HG03139 (cell line): ENCODE measurements around the gene KLF9.

Experiments used
- ATAC-seq: cut with Tn5 transposase; IDR thresholded peaks from one replicate; pipeline ENCODE4 v1.9.1; 2021; ENCODE audit not compliant: unreplicated experiment

Gene KLF9

DNA sequence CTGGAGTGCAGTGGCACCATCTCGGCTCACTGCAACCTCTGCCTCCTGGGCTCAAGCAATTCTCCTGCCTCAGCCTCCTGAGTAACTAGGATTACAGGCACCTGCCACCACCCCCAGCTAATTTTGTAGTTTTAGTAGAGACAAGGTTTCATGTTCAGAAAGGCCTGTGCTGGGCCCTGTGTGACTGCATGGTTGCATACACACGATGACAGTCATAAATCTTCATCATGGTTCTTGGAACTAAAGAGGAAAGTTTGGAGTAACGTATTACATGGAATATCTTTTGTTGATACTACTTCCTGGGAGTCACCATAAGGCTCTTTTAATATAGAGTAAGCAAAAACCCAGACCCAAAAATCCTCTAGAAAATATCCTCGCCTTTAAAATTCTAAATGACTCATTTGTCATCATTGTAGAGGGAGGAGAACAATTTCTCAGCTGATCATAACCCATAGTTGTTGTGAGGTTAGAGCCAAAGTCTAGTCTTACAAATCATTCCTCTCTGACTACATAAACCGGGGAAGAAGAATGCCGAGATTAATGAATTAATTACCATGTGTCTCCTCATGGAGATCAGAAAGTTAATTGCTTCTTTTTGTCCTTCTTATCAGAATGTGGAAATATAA is 47.0 kb downstream of the KLF9 start:
- no peak for ATAC-seq

- no peak for ATAC-seq
Observed at GRCh38 chr9:70363760-70364159, 50.7 kb downstream of the KLF9 start.

- no peak for ATAC-seq
Observed at GRCh38 chr9:70362952-70363351, 51.5 kb downstream of the KLF9 start.

DNA sequence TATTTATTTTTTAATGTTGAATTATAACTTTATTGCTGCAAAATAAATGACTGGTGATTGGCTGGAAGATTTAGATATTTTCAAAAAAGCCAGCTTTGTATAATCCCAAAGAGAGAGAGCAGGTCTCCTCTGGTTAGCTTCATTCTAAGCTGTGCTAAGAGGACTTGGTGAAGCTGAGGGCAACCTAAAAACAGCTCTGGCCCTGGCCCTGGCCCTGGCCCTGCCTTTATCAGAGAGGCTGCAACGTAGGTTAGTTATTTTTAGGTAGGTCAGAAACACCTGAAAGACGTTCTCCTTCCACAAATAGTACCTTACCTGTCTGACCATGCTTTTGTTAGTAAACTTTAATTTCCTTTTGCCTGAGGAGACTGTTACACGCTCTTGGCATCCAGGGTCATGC is 58.7 kb downstream of the KLF9 start:
- no peak for ATAC-seq

- ATAC-seq = no peak
Observed at GRCh38 chr9:70352802-70353201, 61.7 kb downstream of the KLF9 start.

- ATAC-seq = no peak
Observed at GRCh38 chr9:70352356-70352755, 62.1 kb downstream of the KLF9 start.

GRCh38 chr9:70347046-70347445 is 67.4 kb downstream of the KLF9 start:
- ATAC-seq = no peak

- ATAC-seq = no peak
Observed at GRCh38 chr9:70340572-70340971, 73.9 kb downstream of the KLF9 start.
